Measurements from ENCODE around the gene TSPAN18. TPM values are rescaled to one million over a fixed set of nuclear protein-coding genes. Genes with fewer than 3 reads are reported as not detected.
"Not testable (repeated sequence)": the region's sequence is repeated elsewhere in the genome, so short reads cannot be mapped to it uniquely, and the experiment has no call there.

TSPAN18 gene
- polyA plus RNA-seq, 4 donors: 53.1 to 61.4 (median 57.6) TPM

DNA sequence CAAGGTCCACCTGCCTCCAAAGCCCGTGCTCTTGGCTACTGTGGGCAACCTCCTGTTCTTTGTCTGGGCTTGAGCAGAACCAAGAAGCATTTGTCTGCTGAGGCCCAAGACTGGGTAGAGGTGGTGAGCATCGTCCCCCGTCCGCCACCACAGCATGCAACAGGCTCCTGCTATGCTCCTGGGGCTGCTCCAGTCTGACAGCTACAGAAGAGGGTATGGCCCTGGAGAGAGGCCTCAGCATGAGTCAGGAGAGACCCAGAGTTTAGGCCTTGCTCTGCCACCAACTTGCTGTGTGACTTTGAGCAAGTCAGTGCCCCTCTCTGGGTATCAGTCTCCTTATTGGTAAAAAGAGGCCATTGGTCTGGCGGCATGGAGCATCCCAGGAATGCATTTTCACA lies 132.8 kb downstream of the TSPAN18 start:
- no peak for DNase-seq (ENCODE audit: low read depth in 4 of 4, low spot score in 3 of 4)

DNA sequence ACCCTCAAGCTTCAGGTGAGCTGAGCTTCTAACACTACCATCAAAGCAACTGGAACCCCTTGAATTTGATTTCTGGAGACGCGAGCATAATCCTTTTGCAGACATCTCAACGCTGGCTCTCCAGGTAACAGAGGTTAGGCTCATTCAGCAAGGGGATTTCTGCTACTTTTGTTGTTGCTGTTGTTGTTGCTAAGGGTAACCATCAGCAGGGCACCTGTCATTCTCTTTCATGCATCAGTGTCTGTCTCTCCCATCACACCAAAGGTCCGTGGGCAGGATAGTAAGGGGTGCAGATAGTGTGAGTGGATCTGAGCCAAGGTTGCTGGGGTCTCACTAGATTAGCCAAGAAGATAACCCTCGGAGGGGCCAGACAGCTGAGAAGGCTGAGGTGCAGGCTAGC lies 133.6 kb downstream of the TSPAN18 start:
- DNase-seq (ENCODE audit: low read depth in 4 of 4, low spot score in 3 of 4): no peak

DNA sequence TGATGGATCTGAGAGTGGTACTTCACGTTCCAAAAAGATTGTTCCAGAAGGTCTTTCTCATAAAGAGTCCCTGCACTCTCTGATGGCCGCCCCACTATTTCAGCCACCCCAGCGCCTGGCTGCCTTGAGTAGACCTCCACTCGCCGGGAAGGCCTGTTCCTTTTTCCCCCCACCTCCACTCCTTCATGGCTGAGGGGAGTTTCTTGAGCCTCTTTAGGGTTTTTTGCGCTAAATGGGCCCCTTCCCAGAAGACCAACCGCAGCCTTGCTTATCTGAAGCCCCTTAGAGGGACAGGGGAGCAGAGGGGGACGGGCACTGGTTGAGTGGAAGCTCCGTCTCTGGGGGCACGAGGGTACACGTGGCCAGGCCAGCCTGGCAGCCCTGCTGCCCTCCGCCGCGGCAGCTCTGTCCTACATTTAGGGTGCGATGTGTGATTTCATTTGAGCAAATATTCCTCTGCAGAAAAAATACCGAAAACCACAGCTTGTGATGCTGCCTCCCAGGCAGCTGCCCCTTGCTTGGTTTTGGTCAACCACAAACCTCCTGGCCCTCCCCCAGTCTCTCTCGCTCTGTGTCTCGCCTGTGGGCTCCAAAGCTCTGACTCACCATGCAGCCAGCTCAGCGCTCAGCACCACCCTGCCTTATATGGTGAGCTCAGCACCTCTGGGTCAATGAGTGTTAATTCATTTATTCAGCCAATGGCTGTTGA lies 135.2 kb downstream of the TSPAN18 start:
- no peak for DNase-seq (ENCODE audit: low read depth in 4 of 4, low spot score in 3 of 4)

DNA sequence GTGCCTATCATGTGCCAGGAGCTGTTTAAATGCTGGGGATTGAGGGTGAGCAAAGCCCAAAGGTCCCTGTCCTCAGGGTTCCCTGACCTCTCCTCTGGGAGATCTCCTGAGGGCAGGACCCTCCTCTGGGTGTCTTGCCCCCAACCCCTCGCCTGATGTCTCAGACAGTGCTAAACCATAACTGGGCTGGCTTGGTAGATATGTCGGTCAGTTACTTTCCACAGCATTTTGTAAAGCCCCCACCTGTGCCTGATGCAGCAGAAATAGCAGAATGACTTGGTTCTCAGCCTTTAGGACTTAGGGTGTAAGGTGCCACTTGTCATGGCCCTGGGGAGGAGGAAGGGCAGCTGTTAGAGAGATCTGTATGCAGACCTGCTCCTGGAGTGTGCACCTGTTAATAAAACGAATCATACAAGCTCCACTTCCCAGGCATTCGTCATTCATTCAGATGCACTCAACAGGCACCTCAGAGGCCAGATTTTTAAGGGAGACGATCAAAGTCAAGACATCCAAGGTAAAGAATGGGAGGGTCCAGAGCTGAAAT lies 135.9 kb downstream of the TSPAN18 start:
- no peak for DNase-seq (ENCODE audit: low read depth in 4 of 4, low spot score in 3 of 4)

DNA sequence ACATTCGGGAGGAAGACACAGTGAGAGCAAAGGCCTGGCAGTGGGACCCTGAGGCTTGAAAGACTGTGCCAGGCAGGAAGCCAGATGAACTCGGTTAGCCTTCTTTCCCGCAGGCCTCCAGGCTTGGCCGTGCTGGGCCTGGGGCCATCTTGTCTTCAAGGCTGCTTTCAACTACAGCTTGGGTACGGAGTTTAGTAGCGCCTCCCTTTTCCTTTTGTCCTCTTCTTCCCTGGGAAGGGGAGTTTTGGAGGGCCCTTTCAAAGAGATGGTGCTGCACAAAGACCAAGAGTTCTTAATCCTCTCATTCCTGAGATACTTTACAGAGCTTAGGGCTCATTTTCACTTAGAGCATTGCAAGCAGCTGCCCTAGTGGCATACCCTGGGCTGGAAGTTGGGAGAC lies 136.5 kb downstream of the TSPAN18 start:
- DNase-seq (ENCODE audit: low read depth in 4 of 4, low spot score in 3 of 4): no peak

DNA sequence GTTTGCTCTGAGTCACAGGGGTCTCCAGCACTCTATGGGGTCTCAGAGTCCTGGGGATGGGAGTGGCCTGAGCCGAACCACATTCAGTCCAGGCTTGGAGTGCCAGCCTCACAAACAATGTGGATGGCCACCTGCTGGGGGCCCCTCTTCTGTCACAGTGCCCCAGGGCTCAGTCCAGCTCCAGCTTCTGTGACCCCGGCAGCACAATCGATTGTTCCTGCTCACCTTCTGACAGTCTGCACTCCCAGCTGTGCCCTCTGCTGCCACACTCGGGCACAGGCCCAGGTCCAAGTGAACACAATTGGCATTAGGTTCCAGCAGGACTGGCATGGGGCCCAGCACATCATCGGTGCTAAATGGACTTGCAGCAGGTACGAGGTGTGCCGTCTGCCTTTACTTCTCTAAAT lies 139.1 kb downstream of the TSPAN18 start:
- DNase-seq (ENCODE audit: low read depth in 4 of 4, low spot score in 3 of 4): no peak

DNA sequence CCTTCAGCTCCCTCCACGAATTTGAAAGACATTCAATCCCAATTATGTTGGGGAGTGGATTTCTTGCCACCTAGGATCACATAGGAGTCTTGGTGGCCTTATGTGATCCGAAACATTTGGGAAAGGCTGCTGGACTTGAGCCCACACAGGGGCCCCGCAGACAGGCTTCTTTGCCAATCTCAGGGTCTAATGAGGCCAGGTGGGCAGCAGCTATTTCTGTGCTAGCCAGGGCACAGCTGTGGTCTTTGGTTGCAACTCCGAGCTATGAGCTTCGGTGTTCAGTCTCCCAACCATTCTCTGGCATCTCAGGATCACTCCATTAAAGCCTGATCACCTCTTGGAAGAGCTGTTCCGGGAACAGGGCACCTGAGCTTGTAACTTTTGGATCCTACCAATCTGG lies 139.5 kb downstream of the TSPAN18 start:
- DNase-seq (ENCODE audit: low read depth in 4 of 4, low spot score in 3 of 4): no peak

DNA sequence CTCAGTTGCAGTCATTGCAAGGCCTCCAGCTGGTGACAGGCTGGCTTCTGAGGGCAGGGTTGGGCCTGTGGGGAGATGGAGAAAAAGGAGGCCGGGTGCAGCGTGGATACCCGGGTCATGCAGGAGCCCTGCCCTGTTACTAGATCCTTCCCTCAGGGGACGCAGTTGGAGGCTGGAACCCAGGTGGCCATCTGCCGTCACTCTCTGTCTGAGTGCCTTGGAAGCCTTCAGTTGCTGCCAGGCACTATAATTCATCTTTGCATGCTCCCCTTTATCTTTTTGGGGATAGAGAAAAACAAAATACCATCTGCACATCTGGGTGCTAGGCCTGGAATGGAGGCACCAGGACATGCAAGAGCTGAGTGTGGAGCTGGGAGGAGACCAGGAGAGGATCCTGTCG lies 141.3 kb downstream of the TSPAN18 start:
- no peak for DNase-seq (ENCODE audit: low read depth in 4 of 4, low spot score in 3 of 4)

DNA sequence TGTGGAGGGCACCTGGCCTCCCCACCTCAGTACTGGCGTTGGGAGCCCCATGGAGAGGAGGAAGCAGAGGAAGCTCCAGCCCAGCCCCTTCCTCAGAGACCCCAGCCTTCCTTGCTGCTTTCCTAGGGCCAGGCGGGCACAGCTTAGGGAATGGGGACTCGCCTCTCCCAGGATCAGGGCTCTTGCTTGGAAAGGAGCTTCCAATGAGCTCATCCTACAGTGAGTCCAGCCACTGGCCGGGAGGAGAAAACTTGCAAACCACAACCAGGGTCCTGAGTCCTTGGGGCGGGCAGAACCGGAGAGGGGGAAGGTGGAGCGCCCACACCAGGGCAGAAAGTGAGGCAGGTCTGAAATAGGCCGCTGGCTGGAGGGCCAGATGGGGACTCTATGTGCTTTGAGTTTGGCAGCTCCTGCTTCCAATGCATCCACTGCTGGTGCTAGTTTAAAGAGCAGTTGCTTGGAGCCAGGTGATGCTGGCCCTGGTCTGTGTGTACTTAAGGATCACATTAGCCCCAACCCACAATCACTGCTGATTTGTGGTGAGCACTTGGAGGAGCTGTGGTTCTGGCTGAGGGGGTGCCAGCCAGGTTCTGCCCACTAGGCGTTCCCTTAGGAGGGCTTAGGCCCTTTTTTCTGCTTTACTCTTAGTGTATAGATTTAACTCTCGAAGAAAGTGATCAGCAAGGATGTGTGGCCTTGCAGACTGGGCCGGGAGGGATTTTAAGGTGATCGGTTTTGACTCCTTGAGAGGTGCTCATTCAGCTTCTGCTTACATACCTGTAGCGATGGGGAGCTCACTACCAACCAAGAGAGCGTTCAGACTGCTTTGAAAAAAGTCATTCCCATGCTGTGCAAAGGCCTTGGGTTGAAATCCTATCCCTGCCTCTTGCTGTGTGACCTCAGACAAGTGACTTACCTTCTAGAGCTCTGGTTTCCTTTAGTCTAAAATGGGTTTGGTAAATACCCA lies 142.0 kb downstream of the TSPAN18 start:
- no peak for DNase-seq (ENCODE audit: low read depth in 4 of 4, low spot score in 3 of 4)

DNA sequence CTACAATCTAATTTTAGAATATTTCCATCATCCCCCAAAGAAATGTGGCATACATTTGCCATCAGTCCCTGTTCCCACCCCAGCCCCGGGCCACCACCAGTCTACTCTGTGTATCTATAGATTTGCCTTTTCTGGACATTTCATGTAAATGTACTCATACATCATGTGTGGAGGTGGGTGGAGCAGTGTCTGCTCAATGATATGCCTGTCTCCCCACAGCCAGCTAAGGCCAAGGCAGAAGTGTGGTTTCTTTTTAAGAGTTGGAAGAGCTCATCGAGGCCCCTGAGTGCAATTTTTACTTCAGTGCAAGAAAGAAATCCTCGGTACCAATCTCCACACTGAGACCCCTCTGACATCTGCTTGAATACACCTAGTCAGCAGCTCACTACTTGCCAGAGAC lies 143.4 kb downstream of the TSPAN18 start:
- no peak for DNase-seq (ENCODE audit: low read depth in 4 of 4, low spot score in 3 of 4)

DNA sequence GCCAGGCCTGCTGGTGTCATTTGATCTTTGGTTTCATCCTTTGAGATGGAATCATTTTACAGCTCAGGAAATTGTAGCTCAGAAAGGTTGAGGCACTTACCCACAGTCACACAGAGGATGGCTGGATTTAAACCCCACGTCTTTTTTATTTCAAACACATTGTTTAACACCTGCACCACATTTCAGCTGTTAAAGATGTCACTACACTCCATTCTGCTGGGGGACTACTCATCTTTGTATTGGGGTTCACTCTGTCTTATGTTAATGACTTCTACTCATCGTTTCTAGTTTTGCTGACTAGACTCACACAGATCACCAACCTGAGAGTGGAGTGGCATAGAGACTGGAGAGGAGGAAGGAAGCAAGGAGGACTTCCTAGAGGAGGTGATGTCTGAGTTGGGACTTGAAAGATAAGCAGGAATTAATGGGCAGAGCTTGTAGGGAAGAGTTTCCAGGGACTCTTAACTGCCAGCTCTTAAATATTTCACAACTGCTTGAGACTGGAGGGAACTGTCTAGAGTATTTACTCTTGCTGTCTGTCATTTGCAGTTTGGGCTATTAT lies 143.9 kb downstream of the TSPAN18 start:
- no peak for DNase-seq (ENCODE audit: low read depth in 4 of 4, low spot score in 3 of 4)

DNA sequence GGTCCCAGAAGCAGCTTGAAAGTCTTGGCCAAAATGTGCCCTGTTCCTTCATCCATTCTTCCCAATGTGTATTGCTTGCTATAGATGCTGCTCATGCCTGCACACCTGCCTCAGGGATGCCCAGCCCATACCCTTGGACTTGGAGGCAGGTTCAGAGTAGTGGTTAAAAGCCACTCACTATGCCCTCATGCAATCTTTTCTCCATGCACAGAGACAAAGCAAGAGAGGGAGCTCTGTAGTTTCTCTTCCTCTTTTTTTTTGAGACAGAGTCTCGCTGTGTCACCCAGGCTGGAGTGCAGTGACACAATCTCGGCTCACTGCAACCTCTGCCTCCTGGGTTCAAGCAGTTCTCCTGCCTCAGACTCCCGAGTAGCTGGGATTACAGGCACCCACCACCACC lies 144.9 kb downstream of the TSPAN18 start:
- not testable (repeated sequence) for DNase-seq (ENCODE audit: low read depth in 4 of 4, low spot score in 3 of 4)

DNA sequence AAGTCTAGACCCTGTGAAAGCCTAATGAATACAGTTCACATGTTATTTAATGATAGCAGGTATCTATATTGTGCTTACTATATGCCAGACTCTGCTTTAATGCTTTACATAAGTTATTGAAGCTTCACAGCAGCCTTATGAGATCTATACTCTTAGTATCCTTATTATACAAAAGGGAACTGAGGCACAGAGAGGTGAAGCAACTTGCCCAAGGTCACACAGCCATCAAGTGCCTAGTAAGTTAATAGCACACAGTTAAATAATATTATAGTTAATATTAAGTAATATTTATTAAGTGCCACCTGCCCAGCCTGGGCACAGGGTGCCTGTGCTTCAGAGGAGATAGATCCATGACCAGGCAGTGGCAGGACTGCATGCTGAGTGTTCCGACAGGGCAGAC lies 145.8 kb downstream of the TSPAN18 start:
- no peak for DNase-seq (ENCODE audit: low read depth in 4 of 4, low spot score in 3 of 4)

DNA sequence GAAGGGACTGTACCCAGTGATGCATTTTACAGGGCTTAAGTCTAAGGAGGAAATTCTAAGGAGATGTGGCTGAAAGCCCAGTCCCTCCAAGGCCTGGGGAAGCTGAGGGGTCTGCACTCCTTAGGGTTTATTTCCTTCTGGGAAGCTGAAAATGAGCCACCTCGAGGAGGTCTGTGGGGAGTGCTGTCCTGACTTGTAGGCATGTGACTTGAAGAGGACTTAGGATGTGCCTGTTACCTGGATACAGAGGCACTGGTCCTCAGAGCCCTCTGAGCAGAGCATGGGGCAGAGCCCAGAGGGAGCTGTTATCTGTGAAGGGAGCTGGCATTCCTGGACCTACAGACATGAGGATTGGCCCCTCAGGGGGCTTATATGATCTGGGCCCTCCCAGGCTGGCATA lies 146.8 kb downstream of the TSPAN18 start:
- DNase-seq (ENCODE audit: low read depth in 4 of 4, low spot score in 3 of 4): no peak

DNA sequence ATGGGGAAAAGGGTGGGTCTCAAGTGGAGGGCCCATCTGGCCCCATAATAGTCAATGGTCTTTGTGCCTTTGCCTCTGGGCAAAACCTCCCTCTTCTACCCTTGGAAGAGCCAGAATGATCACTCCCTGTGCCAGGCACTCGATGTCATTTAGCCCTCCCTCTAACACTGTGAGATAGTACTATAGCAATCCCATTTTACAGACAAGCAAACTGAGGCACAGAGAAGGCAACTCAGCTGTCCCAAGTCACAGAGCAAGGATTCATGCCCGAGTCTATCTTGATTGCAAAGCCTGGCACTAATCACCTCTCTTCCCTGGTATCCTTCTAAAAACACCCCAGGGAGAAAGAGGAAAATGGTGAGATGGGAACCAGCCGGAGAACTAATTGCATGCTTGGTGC lies 147.5 kb downstream of the TSPAN18 start:
- no peak for DNase-seq (ENCODE audit: low read depth in 4 of 4, low spot score in 3 of 4)

DNA sequence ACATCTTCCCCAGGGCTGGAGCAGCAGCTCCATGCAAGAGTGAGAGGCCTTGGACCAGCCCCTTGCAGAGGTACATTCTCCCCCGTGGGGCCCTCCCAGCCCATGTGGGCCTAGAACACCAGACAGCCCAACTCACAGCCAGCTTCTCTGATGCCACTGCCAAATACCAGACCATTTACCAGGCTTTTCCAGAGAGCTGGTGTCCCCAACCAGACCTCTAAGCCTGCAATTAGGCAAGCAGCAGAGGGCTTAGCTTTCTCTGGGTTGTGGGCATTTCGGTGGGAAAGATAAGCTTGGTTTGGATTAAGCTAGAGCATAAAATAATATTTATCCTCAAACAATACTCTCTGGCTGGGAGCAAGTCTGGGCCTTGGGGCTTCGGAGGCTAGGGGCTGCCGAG lies 148.3 kb downstream of the TSPAN18 start:
- no peak for DNase-seq (ENCODE audit: low read depth in 4 of 4, low spot score in 3 of 4)

DNA sequence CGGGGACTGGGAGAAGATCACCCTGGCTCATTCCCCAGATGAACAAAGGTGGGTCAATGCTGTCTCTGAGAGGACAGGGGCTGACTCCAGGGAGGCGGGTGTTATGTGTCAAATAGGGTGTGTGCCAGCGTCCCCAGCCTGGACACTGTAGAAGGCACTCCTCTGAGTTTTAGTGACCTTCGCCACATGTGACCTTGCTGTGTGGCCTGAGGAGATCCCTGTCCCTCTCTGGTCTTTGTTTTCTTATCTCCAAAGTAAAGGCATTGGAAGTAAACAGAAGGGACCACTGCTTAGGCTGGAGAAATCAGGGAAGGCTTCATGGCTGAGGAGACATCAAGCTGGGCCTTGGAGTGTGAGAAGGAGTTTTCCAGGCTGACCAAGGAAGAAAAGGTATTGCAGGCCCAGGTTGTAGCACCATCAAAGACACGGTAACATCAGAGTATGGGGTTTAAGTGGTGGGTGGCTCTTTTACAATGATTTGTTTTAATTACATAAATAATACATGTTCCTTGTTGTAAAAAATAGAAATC lies 149.5 kb downstream of the TSPAN18 start:
- DNase-seq (ENCODE audit: low read depth in 4 of 4, low spot score in 3 of 4): no peak

DNA sequence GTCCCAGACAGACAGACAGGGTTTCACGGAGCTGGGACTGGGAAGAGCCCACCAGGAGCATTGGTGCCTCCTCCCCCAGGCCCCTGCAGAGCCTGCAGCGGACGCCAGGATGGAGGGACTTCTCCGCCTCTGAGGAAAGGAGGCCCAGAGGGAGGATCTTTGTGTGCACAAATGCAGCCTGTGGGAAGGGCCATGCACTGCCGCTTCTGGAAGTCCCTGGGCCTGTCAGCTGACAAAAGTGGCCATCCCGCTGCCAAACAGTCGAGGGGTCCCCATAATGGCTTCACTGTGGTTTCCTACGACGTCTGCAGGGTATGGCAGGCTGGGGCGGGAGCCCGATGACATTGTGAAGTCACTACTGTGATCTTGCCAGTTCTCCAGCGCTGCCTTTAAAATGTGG lies 150.1 kb downstream of the TSPAN18 start:
- DNase-seq (ENCODE audit: low read depth in 4 of 4, low spot score in 3 of 4): no peak

DNA sequence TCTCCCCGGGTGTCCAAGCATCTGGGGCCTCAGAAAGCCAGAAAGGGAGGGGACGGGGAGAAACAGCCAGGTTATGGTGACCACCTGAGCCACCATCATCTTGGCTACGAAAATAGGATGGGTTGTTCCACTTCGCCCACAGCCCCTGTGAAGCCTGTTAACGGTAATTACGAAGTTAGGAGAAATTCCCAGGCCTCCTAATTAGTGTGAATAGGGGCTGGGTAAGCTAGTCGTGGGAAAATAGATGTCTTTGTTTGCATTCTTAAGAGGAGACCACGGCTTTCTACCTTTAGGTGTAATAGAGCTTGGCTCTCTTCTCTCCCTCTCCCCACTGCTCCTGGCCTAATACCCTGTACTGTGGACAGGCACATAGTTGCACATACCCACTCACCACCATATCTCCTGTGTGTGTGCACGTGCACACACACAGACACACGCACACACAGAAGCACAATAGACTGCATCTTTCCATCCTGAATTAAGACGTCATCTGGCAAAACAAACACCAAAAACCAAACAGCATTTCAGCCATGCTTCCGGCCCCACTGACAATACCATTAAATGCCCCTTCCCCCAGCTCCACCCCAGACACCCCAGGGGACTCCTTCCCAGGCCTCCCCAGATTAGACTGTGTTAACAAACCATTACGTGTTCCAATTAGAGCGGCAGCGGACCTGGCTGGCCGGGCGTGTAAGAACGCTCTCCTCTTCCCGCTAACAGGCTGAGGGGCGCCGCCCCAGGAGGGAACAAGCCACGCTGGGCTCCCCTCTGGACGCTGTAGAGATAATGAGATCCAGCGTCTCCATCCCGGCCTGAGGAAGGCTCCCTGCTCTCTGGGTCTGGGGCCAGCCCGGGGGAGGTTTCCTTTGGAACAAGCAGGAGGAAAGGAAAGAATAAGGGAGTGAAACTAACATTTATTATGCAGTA lies 151.1 kb downstream of the TSPAN18 start:
- no peak for DNase-seq (ENCODE audit: low read depth in 4 of 4, low spot score in 3 of 4)

DNA sequence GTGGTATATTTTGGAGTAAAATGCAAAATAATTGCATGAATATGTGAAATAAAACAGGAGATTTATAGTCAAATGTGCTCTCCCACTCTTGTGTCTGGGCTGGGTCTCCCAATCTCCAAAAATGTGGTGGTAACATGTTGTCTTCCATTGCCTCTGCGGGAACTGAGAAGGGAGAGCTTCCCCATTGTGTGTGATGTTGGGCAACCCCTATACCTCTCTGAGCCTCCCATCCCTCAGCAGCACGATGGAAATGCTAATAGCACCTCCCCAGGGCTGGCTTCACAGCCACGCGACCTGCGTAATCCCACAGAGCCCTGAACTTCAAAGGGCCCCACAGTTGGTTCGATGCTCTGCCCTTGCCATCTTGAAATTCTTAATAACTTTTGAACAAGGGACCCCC lies 151.9 kb downstream of the TSPAN18 start:
- DNase-seq (ENCODE audit: low read depth in 4 of 4, low spot score in 3 of 4): no peak

All from right renal pelvis (tissue), 4 donors.